ENCODE measurements around the gene OSBPL8. TPM values are rescaled to one million over a fixed set of nuclear protein-coding genes. Genes with fewer than 3 reads are reported as not detected.

OSBPL8 gene
- total and polyA plus RNA-seq, 2 experiments from 2014 or later = 20.1 to 82.5 TPM

DNA sequence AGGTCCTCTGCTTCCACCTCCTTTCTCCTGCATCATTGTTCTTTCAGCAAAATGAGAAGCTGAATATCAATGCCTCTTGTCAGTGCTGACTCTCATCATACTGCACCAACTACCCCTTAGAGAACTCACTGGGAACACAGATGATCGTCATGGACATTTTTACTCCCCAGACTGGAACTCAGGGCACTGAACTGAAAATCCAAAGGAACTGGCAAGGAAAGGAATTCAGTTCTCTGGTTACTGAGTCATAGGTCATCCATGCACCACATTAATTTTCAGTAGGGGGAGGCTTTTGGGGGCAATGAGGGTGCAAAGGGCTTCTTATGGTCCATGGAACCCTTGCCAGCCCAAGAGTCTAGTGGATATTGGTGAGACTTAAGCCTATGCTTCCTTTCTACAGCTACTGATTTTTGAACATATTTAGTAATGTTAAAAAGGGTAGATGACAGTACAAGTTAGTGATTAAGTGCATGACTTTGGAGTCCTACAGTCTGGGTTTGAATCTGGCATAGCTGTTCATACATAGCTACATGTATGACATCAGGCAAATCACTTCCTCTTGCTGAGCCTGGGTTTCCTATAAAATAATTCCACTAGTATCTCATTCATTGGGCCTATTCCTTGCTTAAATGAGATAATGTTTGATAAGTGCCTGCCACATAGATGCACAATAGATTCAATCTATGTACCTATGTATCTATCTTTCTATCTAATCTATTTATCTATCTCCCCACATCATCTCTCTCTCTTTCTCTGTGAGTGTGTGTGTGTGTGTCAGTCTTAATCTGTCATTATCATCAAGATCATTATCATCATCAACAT is 240.6 kb downstream of the OSBPL8 start:
- no peaks in the 10 kb centered on the region for H3K27me3 ChIP-seq
- TF ChIP-seq EZH2phosphoT487 (IDR thresholded peaks at IDR 0.05; ENCODE audit: low read depth, severe bottlenecking, unreplicated experiment) (no peak), EZH2 (IDR thresholded peaks at IDR 0.05; ENCODE audit: borderline replicate concordance) (no peak)
- TF ChIP-seq, protein P1, sequence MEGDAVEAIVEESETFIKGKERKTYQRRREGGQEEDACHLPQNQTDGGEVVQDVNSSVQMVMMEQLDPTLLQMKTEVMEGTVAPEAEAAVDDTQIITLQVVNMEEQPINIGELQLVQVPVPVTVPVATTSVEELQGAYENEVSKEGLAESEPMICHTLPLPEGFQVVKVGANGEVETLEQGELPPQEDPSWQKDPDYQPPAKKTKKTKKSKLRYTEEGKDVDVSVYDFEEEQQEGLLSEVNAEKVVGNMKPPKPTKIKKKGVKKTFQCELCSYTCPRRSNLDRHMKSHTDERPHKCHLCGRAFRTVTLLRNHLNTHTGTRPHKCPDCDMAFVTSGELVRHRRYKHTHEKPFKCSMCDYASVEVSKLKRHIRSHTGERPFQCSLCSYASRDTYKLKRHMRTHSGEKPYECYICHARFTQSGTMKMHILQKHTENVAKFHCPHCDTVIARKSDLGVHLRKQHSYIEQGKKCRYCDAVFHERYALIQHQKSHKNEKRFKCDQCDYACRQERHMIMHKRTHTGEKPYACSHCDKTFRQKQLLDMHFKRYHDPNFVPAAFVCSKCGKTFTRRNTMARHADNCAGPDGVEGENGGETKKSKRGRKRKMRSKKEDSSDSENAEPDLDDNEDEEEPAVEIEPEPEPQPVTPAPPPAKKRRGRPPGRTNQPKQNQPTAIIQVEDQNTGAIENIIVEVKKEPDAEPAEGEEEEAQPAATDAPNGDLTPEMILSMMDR (IDR thresholded peaks at IDR 0.05; ENCODE audit: poor library complexity) = no peak
- H3K9me3 ChIP-seq (ENCODE audit: low read depth) = no peaks in the 10 kb centered on the region
- no peaks in the 10 kb centered on the region for H4K20me1 ChIP-seq (ENCODE audit: insufficient read depth, poor library complexity, severe bottlenecking)
- H3K4me1 ChIP-seq (ENCODE audit: insufficient read depth) = no peaks in the 10 kb centered on the region
- H3K9me2 ChIP-seq (replicated peaks; ENCODE audit: insufficient read depth) = no peaks in the 10 kb centered on the region
- DNase-seq (ENCODE audit: low spot score) = no peak
- H3K4me2 ChIP-seq = no peak overlapping the region
- H3K79me2 ChIP-seq = no peaks in the 10 kb centered on the region
- no peak overlapping the region for H3K27ac ChIP-seq
- H3K36me3 ChIP-seq (replicated peaks; ENCODE audit: insufficient read depth, low read depth) = no peaks in the 10 kb centered on the region
- H3K4me3 ChIP-seq = no peak overlapping the region
- WGBS (ENCODE audit: low lambda C conversion rate, missing lambda C conversion rate) = 97% methylated on average over 1 of the region's 1 CpG
- no peak overlapping the region for H2AFZ ChIP-seq

DNA sequence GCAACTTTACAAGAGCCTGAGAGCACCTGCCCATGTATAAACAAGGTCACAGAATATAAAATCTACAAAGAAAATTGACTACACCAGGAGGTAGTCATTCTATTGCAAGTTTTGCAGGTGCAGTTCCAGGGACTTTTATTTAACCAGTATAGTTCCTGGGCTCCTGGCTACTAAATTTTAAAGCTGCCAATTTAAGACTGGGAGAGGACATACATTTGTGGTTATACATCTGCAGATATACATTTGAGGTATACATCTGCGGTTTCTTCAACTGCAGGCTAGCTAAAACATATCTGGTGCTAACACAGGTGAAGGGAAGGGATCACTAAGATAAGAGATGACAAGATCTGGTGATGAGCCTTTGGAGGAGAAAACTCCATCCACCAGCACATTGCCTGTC is 241.6 kb downstream of the OSBPL8 start:
- no peaks in the 10 kb centered on the region for H3K27me3 ChIP-seq
- no peaks in the 10 kb centered on the region for H3K36me3 ChIP-seq (replicated peaks; ENCODE audit: insufficient read depth, low read depth)
- no peak overlapping the region for H3K4me2 ChIP-seq
- no peak overlapping the region for H3K27ac ChIP-seq
- no peaks in the 10 kb centered on the region for H3K9me3 ChIP-seq (ENCODE audit: low read depth)
- no peak overlapping the region for H3K4me3 ChIP-seq
- H3K4me1 ChIP-seq (ENCODE audit: insufficient read depth) = no peaks in the 10 kb centered on the region
- H3K79me2 ChIP-seq = no peaks in the 10 kb centered on the region
- no peak for TF ChIP-seq EZH2phosphoT487 (IDR thresholded peaks at IDR 0.05; ENCODE audit: low read depth, severe bottlenecking, unreplicated experiment)
- TF ChIP-seq, protein P1 (IDR thresholded peaks at IDR 0.05; ENCODE audit: poor library complexity) = no peak
- no peak for TF ChIP-seq EZH2 (IDR thresholded peaks at IDR 0.05; ENCODE audit: borderline replicate concordance)
- 96% methylated on average over 1 of the region's 1 CpG for WGBS (ENCODE audit: low lambda C conversion rate, missing lambda C conversion rate)
- H2AFZ ChIP-seq = no peak overlapping the region
- no peak for DNase-seq (ENCODE audit: low spot score)
- no peaks in the 10 kb centered on the region for H4K20me1 ChIP-seq (ENCODE audit: insufficient read depth, poor library complexity, severe bottlenecking)
- no peaks in the 10 kb centered on the region for H3K9me2 ChIP-seq (replicated peaks; ENCODE audit: insufficient read depth)

DNA sequence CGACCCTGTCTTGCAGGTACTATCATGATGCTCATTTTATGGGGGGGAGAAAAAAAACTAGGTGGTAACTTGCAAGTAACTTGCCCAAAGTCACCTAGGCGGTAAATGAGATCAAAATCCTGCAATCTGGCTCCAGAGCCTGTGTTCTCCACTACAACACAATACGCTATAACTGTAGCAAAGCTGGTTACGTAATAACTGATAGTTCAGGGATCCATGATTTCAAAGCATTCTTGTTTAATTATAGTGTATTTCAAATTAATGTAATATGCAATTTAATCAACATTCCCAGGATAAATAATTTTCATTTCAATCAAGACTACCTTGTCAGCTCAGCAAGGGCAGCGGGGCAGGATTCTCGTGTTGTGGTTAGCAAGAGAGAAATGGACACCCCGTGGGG is 243.1 kb downstream of the OSBPL8 start:
- H3K9me3 ChIP-seq (ENCODE audit: low read depth) = no peaks in the 10 kb centered on the region
- TF ChIP-seq EZH2 (IDR thresholded peaks at IDR 0.05; ENCODE audit: borderline replicate concordance) = no peak
- no peak for TF ChIP-seq EZH2phosphoT487 (IDR thresholded peaks at IDR 0.05; ENCODE audit: low read depth, severe bottlenecking, unreplicated experiment)
- TF ChIP-seq, protein P1 (IDR thresholded peaks at IDR 0.05; ENCODE audit: poor library complexity) = no peak
- H3K9me2 ChIP-seq (replicated peaks; ENCODE audit: insufficient read depth) = no peaks in the 10 kb centered on the region
- 89% methylated on average over 7 of the region's 7 CpGs for WGBS (ENCODE audit: low lambda C conversion rate, missing lambda C conversion rate)
- H3K27ac ChIP-seq = no peak overlapping the region
- H3K36me3 ChIP-seq (replicated peaks; ENCODE audit: insufficient read depth, low read depth) = no peaks in the 10 kb centered on the region
- H3K4me2 ChIP-seq = no peak overlapping the region
- no peak for DNase-seq (ENCODE audit: low spot score)
- H3K4me1 ChIP-seq (ENCODE audit: insufficient read depth) = no peaks in the 10 kb centered on the region
- H3K4me3 ChIP-seq = no peak overlapping the region
- no peaks in the 10 kb centered on the region for H4K20me1 ChIP-seq (ENCODE audit: insufficient read depth, poor library complexity, severe bottlenecking)
- H2AFZ ChIP-seq = no peak overlapping the region
- no peaks in the 10 kb centered on the region for H3K27me3 ChIP-seq
- no peaks in the 10 kb centered on the region for H3K79me2 ChIP-seq
